B cell (primary cell): ENCODE data around the gene IQSEC3.

Source experiments
- EZH2 ChIP-seq: IDR thresholded peaks from 2 replicates; pipeline ENCODE4 v1.6.1; 2012; ENCODE audit warnings: borderline replicate concordance, low read depth, mild to moderate bottlenecking, moderate library complexity, low read length; ENCODE audit not compliant: insufficient read depth, poor library complexity, severe bottlenecking
- TF ChIP-seq, protein P1 (sequence below): fragments of 200-600 bp; IDR thresholded peaks from one replicate; pipeline ENCODE4 v1.8.0; 2022; ENCODE audit warnings: antibody characterized with exemption, mild to moderate bottlenecking

DNA sequence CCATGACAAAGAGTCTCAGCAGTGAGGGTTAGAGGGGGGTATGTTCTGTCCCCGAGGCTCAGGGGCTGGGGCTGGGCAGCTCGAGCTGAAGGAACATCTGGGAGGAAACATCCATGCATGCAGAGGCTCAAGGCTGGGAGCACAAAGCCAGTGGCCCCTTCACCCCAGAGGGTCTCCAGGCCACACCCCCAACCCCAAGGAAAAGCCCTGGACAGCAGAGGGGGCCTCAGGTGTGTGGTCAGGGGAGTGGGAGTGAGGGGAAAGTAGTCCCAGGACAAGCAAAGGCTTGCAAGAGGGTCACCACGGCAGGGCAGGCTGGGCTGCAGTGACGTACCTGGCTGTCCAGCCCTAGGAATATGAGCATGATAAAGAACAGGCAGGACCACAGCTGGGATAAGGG is 129.9 kb downstream of the IQSEC3 start:
- TF ChIP-seq, protein P1, sequence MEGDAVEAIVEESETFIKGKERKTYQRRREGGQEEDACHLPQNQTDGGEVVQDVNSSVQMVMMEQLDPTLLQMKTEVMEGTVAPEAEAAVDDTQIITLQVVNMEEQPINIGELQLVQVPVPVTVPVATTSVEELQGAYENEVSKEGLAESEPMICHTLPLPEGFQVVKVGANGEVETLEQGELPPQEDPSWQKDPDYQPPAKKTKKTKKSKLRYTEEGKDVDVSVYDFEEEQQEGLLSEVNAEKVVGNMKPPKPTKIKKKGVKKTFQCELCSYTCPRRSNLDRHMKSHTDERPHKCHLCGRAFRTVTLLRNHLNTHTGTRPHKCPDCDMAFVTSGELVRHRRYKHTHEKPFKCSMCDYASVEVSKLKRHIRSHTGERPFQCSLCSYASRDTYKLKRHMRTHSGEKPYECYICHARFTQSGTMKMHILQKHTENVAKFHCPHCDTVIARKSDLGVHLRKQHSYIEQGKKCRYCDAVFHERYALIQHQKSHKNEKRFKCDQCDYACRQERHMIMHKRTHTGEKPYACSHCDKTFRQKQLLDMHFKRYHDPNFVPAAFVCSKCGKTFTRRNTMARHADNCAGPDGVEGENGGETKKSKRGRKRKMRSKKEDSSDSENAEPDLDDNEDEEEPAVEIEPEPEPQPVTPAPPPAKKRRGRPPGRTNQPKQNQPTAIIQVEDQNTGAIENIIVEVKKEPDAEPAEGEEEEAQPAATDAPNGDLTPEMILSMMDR = no peak
- TF ChIP-seq EZH2 = no peak
